ENCODE data around the gene WDR91.
"Not testable (repeated sequence)": the region's sequence is repeated elsewhere in the genome, so short reads cannot be mapped to it uniquely, and the experiment has no call there.

Gene WDR91

GRCh38 chr7:135213831-135214230, 2.5 kb upstream of the WDR91 start:
- Mint-ChIP-seq H3K36me3 (ENCODE audit: low read depth) (peaks cover under 1% of the 10 kb centered on the region), H3K27me3 (ENCODE audit: low read depth) (no peaks in the 10 kb centered on the region)

GRCh38 chr7:135211946-135212685, 790 bp upstream of the WDR91 start:
- H3K36me3 Mint-ChIP-seq (ENCODE audit: low read depth); H3K27me3 Mint-ChIP-seq (ENCODE audit: low read depth); H3K9me3 Mint-ChIP-seq: not testable (repeated sequence)
- Mint-ChIP-seq H3K4me1 (ENCODE audit: low read depth) (peaks cover 24% of the 10 kb centered on the region), H3K27ac (peak overlapping the region; percentile 73), H3K4me3 (peak overlapping the region; percentile 85)

More at GRCh38 chr7:135213831-135214230, 2.5 kb upstream of the WDR91 start:
- Mint-ChIP-seq H3K4me1 (ENCODE audit: low read depth) (peaks cover 14% of the 10 kb centered on the region), H3K4me3 (no peak overlapping the region), H3K27ac (no peak overlapping the region), H3K9me3 (no peaks in the 10 kb centered on the region)

- Mint-ChIP-seq H3K4me1 (ENCODE audit: low read depth) (peaks cover 29% of the 10 kb centered on the region), H3K9me3 (no peaks in the 10 kb centered on the region), H3K36me3 (ENCODE audit: low read depth) (peaks cover 8% of the 10 kb centered on the region), H3K27ac (peak overlapping the region; percentile 95), H3K27me3 (ENCODE audit: low read depth) (no peaks in the 10 kb centered on the region), H3K4me3 (peak overlapping the region; percentile 94)
Measured at GRCh38 chr7:135210888-135211178, 493 bp downstream of the WDR91 start.

DNA sequence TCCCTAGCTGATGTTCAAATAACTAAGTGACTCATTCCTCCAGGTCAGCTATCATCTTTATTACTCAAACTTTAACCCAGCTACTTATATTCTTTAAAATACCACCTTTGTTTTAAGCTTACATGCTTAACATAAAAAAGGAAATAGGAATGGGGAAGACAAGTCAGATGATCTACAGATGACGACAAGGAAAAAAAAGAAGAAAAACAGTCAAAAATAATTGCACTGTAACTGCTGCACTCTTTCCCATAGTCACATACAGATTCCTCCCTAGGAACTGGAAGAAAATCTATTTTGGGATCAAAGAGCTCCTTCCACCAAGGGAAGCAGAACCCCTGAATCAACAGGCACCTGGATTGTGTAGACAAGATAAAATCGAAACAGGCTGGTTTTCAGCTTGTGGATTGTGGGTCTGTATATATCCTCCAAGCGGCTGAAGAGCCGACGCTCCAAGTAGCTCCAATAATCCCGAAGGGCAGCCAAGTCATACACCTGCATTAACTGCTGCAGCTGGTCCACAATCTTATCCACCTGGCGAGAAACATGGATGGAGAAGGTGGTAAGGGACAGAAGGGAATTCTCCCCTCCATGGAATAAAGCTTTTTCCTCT, 2.0 kb downstream of the WDR91 start:
- H3K9me3 Mint-ChIP-seq: no peaks in the 10 kb centered on the region
- H3K4me1 Mint-ChIP-seq (ENCODE audit: low read depth): peaks cover 31% of the 10 kb centered on the region
- H3K36me3 Mint-ChIP-seq (ENCODE audit: low read depth): peaks cover 12% of the 10 kb centered on the region
- no peak overlapping the region for H3K4me3 Mint-ChIP-seq
- no peaks in the 10 kb centered on the region for H3K27me3 Mint-ChIP-seq (ENCODE audit: low read depth)
- no peak overlapping the region for H3K27ac Mint-ChIP-seq

- no peaks in the 10 kb centered on the region for H3K9me3 Mint-ChIP-seq
- H3K4me3 Mint-ChIP-seq: no peak overlapping the region
- peaks cover 38% of the 10 kb centered on the region for H3K4me1 Mint-ChIP-seq (ENCODE audit: low read depth)
- H3K36me3 Mint-ChIP-seq (ENCODE audit: low read depth): peaks cover 18% of the 10 kb centered on the region
- no peak overlapping the region for H3K27ac Mint-ChIP-seq
- no peaks in the 10 kb centered on the region for H3K27me3 Mint-ChIP-seq (ENCODE audit: low read depth)
Measured at GRCh38 chr7:135208102-135208793, 3.1 kb downstream of the WDR91 start.

- H3K4me1 Mint-ChIP-seq (ENCODE audit: low read depth): peaks cover 40% of the 10 kb centered on the region
- no peaks in the 10 kb centered on the region for H3K9me3 Mint-ChIP-seq
- H3K36me3 Mint-ChIP-seq (ENCODE audit: low read depth): peaks cover 18% of the 10 kb centered on the region
- H3K27me3 Mint-ChIP-seq (ENCODE audit: low read depth): no peaks in the 10 kb centered on the region
- no peak overlapping the region for H3K27ac Mint-ChIP-seq
- H3K4me3 Mint-ChIP-seq: no peak overlapping the region
Measured at GRCh38 chr7:135207406-135208101, 3.8 kb downstream of the WDR91 start.

DNA sequence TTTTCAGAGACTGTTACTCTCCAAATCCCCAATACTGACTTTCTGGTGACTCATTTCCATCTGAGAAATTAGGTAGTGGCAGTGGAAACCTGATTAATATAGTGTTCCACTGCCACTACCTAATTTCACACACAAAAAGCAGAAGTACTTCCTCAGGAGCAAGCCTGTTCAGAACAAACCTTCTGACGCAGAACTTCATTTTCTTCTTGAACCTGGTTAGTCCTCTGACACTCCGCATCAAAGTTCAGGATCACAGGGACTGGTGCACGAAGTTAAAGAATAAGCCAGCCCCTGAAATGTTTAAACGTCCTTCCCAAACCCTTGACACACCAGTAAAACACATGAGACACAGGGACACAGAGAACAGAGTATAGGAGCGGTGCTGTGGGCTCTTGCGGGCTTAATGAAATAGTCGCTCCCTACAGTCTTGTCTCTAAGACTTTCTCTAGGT, 4.4 kb downstream of the WDR91 start:
- Mint-ChIP-seq H3K27ac (no peak overlapping the region), H3K4me3 (no peak overlapping the region), H3K9me3 (no peaks in the 10 kb centered on the region), H3K4me1 (ENCODE audit: low read depth) (peaks cover 40% of the 10 kb centered on the region), H3K27me3 (ENCODE audit: low read depth) (no peaks in the 10 kb centered on the region), H3K36me3 (ENCODE audit: low read depth) (peaks cover 22% of the 10 kb centered on the region)

- H3K4me3 Mint-ChIP-seq: no peak overlapping the region
- H3K9me3 Mint-ChIP-seq: no peaks in the 10 kb centered on the region
- H3K36me3 Mint-ChIP-seq (ENCODE audit: low read depth): peaks cover 24% of the 10 kb centered on the region
- no peak overlapping the region for H3K27ac Mint-ChIP-seq
- H3K4me1 Mint-ChIP-seq (ENCODE audit: low read depth): peaks cover 37% of the 10 kb centered on the region
- H3K27me3 Mint-ChIP-seq (ENCODE audit: low read depth): no peaks in the 10 kb centered on the region
Measured at GRCh38 chr7:135205850-135206249, 5.5 kb downstream of the WDR91 start.

GRCh38 chr7:135204876-135205275, 6.5 kb downstream of the WDR91 start:
- no peaks in the 10 kb centered on the region for H3K9me3 Mint-ChIP-seq
- H3K27ac Mint-ChIP-seq: no peak overlapping the region
- H3K36me3 Mint-ChIP-seq (ENCODE audit: low read depth): peaks cover 24% of the 10 kb centered on the region
- no peak overlapping the region for H3K4me3 Mint-ChIP-seq
- H3K27me3 Mint-ChIP-seq (ENCODE audit: low read depth): no peaks in the 10 kb centered on the region
- H3K4me1 Mint-ChIP-seq (ENCODE audit: low read depth): peaks cover 29% of the 10 kb centered on the region

- H3K27ac Mint-ChIP-seq: no peak overlapping the region
- H3K4me3 Mint-ChIP-seq: no peak overlapping the region
- peaks cover 24% of the 10 kb centered on the region for H3K36me3 Mint-ChIP-seq (ENCODE audit: low read depth)
- H3K4me1 Mint-ChIP-seq (ENCODE audit: low read depth): peaks cover 29% of the 10 kb centered on the region
- no peaks in the 10 kb centered on the region for H3K27me3 Mint-ChIP-seq (ENCODE audit: low read depth)
- no peaks in the 10 kb centered on the region for H3K9me3 Mint-ChIP-seq
Measured at GRCh38 chr7:135204341-135204749, 7.0 kb downstream of the WDR91 start.

GRCh38 chr7:135201350-135201749, 10.0 kb downstream of the WDR91 start:
- Mint-ChIP-seq H3K9me3 (no peaks in the 10 kb centered on the region), H3K27me3 (ENCODE audit: low read depth) (no peaks in the 10 kb centered on the region), H3K4me3 (no peak overlapping the region), H3K36me3 (ENCODE audit: low read depth) (peaks cover 24% of the 10 kb centered on the region), H3K27ac (no peak overlapping the region), H3K4me1 (ENCODE audit: low read depth) (peaks cover 15% of the 10 kb centered on the region)

DNA sequence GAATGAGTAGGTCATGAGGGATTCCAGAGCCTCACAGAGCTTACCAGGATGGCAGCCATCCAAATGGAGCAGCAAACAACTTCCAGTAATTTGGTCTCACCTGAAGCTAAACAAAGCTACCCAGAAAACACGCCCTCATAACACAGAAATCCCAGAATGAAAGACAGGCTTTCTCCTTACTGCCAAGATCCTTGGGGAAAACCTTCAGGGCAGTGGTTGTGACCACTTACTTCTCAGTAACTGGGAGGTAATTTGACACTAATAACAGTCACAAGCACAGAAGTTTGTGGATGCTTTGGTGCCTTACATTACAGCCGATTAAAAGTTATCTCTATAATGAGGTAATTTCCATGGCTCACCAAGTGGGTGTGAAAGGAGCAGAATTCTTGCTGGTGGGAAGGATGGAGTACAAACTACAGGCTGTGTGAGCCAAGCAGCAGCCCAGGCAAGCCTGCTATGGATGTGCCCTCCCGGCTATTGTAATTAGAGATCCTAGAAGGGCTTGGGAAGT, 10.4 kb downstream of the WDR91 start:
- H3K36me3 Mint-ChIP-seq (ENCODE audit: low read depth): peaks cover 22% of the 10 kb centered on the region
- peaks cover 13% of the 10 kb centered on the region for H3K4me1 Mint-ChIP-seq (ENCODE audit: low read depth)
- H3K4me3 Mint-ChIP-seq: no peak overlapping the region
- H3K9me3 Mint-ChIP-seq: no peaks in the 10 kb centered on the region
- no peaks in the 10 kb centered on the region for H3K27me3 Mint-ChIP-seq (ENCODE audit: low read depth)
- H3K27ac Mint-ChIP-seq: no peak overlapping the region

GRCh38 chr7:135199439-135199838, 11.9 kb downstream of the WDR91 start:
- peaks cover 11% of the 10 kb centered on the region for H3K4me1 Mint-ChIP-seq (ENCODE audit: low read depth)

DNA sequence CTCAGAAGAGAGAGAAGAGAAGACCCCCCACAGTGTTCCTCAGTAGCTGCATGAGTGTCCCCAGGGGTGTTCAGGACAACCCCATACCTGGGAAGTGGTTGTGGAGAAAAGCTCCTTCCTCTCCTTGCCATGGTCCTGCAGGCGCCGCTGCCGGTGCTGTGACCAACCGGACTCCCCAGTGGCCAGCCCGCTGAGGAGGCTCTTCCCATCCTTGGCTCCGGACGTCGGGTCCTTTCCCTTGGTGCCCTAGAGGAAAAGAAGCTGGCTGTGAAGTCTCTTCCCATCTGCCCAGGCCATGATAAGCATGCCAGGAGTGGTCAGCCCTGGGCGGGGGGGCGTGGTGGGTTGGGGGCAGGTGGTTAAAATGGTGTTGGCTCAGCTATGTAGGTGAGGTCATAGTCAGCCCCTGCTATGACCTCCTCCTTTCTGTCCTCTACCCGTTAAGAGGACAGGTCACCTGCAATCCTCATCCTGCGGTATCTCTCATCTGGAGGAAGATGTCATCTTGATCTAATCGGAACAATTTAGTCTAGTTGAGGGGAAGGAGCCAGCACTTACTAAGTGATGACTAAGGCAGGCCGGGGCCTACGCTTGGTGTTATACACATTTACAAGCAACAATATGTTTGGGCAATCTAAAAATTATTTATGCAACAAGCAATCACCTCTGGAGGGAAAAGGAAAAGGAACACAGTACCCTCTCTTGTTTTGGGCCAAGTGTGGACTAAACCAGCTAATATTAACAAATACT, 13.2 kb downstream of the WDR91 start:
- Mint-ChIP-seq H3K36me3 (ENCODE audit: low read depth) (peaks cover 20% of the 10 kb centered on the region), H3K9me3 (no peaks in the 10 kb centered on the region), H3K27ac (no peak overlapping the region), H3K4me1 (ENCODE audit: low read depth) (peaks cover 3% of the 10 kb centered on the region), H3K4me3 (no peak overlapping the region), H3K27me3 (ENCODE audit: low read depth) (no peaks in the 10 kb centered on the region)

More at GRCh38 chr7:135199439-135199838, 11.9 kb downstream of the WDR91 start:
- Mint-ChIP-seq H3K4me3 (no peak overlapping the region), H3K27me3 (ENCODE audit: low read depth) (no peaks in the 10 kb centered on the region), H3K36me3 (ENCODE audit: low read depth) (peaks cover 18% of the 10 kb centered on the region), H3K9me3 (no peaks in the 10 kb centered on the region), H3K27ac (no peak overlapping the region)

Measured in T-helper 1 cell treated with Interleukin-12 subunit alpha and Interleukin-12 subunit beta and Interleukin-4 antibody, amounts not matched to agents 30 μg/mL and 1 μg/mL, for 36 hours (primary cell).